Pancreas (tissue), 10 donors: ENCODE results near the gene RBM20. TPM values are rescaled to one million over a fixed set of nuclear protein-coding genes. Genes with fewer than 3 reads are reported as not detected.

Experiments used
- ATAC-seq, 4 donors: fragments of 200-7000 bp; cut with Tn5 transposase; one replicate each; pipeline versions ENCODE4 v1.8.0 to v1.9.1; 2020; ENCODE audit warnings: mild to moderate bottlenecking in 4 of 4, moderate library complexity in 4 of 4
- DNase-seq, 6 donors: peaks; one replicate each; pipeline ENCODE4 v3.0.0-alpha.2; 2020
- FAIRE-seq: peaks from 2 replicates; lab custom pipeline; 2012; peaks lifted over from hg19 to GRCh38; lab: Jason Lieb, UNC
- H3K27ac ChIP-seq, 4 donors: fragments of 200-600 bp; sonication (generic); 1 replicate in 3 of 4; 2 replicates in 1 of 4; pipeline versions ENCODE4 v1.5.0 to v1.8.0; 2020
- H3K27me3 ChIP-seq, 4 donors: fragments of 200-600 bp; one replicate each; pipeline ENCODE4 v1.8.0; 2021
- H3K36me3 ChIP-seq, 3 donors: fragments of 200-600 bp; sonication (generic) in 1 of 3; one replicate each; pipeline versions ENCODE4 v1.5.0 to v1.8.0; 2020 to 2021
- H3K4me1 ChIP-seq, 3 donors: fragments of 200-600 bp; one replicate each; pipeline ENCODE4 v1.8.0; 2021
- H3K4me3 ChIP-seq, 4 donors: fragments of 200-600 bp; sonication (generic) in 2 of 4; one replicate each; pipeline versions ENCODE4 v1.5.0 to v1.8.0; 2020 to 2021
- H3K9me3 ChIP-seq, 4 donors: fragments of 200-600 bp; one replicate each; pipeline ENCODE4 v1.8.0; 2021
- CTCF ChIP-seq, 4 donors: fragments of 200-600 bp; sonication (generic) in 3 of 4; IDR thresholded peaks; one replicate each; pipeline versions ENCODE4 v1.5.0 to v1.8.0; 2021; ENCODE audit warnings: antibody characterized with exemption in 4 of 4
- WGBS, 2 donors: extraction: QIAGEN DNeasy Blood & Tissue Kit; methylation state at CpG; one replicate each; pipeline ENCODE4 v1.1.7; 2013; 5-methylcytosine and 5-hydroxymethylcytosine counted together
- intact Hi-C, 3 donors: fragments of 100-400 bp; cut with DNase I; formaldehyde crosslinking; loops; one replicate each; pipeline versions ENCODE4 v1.11.1 to v1.14.2; 2022
- polyA plus RNA-seq, 2 donors: library from polyadenylated mRNA; stranded (reverse); fragments of 200-250 nt; gene quantifications; one replicate each; pipeline ENCODE4 v1.2.3, GENCODE V29; 2013
- total RNA-seq, 6 donors: library from RNA; stranded (reverse); fragmentation: NEBNext Ultra II Directional in 4 of 6; extraction: Animal tissue kit (Norgen Biotek cat#: 25700) in 4 of 6; gene quantifications; one replicate each; pipeline versions ENCODE4 v1.2.1 to v1.2.4, GENCODE V29; 2021 to 2023
- donor health status: healthy with polysubstance abuse.
- donor health status: DM: no; HTN: no; CAD: no; lungs with moderate emphysema.
- donor health status: DM: no; HTN: no; CAD: no.
- donor health status: control.
- donor health status: control.
- donor health status: Bipolar disorder and iron deficiency.
- donor health status: DM: yes; HTN: yes; CAD: no.
- donor health status: DM: no; HTN: no; CAD: no.
- donor health status: DM: no; HTN: no; CAD: no.
- donor health status: DM: yes; HTN: yes; CAD: no.

RBM20 gene
- total and polyA plus RNA-seq, 8 donors, result 0.79 to 23.6 (median 3.7) TPM

GRCh38 chr10:110642204-110643034 lies 1.7 kb upstream of the RBM20 start:
- no peak overlapping the region for H3K27ac ChIP-seq
- intact Hi-C loops, result no loop called here
- peaks cover 2 to 44% (median 12%) of the 10 kb centered on the region in 4 donors for H3K27me3 ChIP-seq

GRCh38 chr10:110643035-110643652 lies 992 bp upstream of the RBM20 start:
- intact Hi-C loops, result no loop called here
- WGBS, 2 donors, result 9 to 16% methylated on average over 40 of the region's 40 CpGs
- no peaks in the 10 kb centered on the region for H3K9me3 ChIP-seq
- peaks cover 0 to 8% (median 4%) of the 10 kb centered on the region in 3 donors for H3K4me1 ChIP-seq
- peaks cover 2 to 52% (median 15%) of the 10 kb centered on the region in 4 donors for H3K27me3 ChIP-seq
- FAIRE-seq (no peak), DNase-seq (peak in 2 of 6 donors; percentile 16 to 47), ATAC-seq (peak; percentile 21 to 59 (median 52))
- TF ChIP-seq CTCF (IDR thresholded peaks at IDR 0.05), result no peak
- H3K4me3 ChIP-seq, result peak overlapping the region in 3 of 4 donors; percentile 22 to 71 (median 44)
- no peak overlapping the region for H3K27ac ChIP-seq
- H3K36me3 ChIP-seq, result no peaks in the 10 kb centered on the region

More at GRCh38 chr10:110642204-110643034, 1.7 kb upstream of the RBM20 start:
- peaks cover 0 to 8% (median 4%) of the 10 kb centered on the region in 3 donors for H3K4me1 ChIP-seq
- 48 to 62% methylated on average over 14 of the region's 14 CpGs for WGBS, 2 donors
- ATAC-seq (no peak), DNase-seq (no peak), FAIRE-seq (no peak)
- no peak overlapping the region for H3K4me3 ChIP-seq
- TF ChIP-seq CTCF (IDR thresholded peaks at IDR 0.05), result no peak
- H3K9me3 ChIP-seq, result no peaks in the 10 kb centered on the region
- no peaks in the 10 kb centered on the region for H3K36me3 ChIP-seq

GRCh38 chr10:110644598-110645462 lies 694 bp downstream of the RBM20 start:
- H3K4me3 ChIP-seq, result peak overlapping the region in 3 of 4 donors; percentile 22 to 71 (median 44)
- no peak for TF ChIP-seq CTCF (IDR thresholded peaks at IDR 0.05)
- FAIRE-seq (no peak), DNase-seq (no peak), ATAC-seq (no peak)
- no peaks in the 10 kb centered on the region for H3K9me3 ChIP-seq
- WGBS, 2 donors, result 30 to 42% methylated on average over 28 to 31 of the region's 31 CpGs
- H3K36me3 ChIP-seq, result no peaks in the 10 kb centered on the region
- peaks cover 2 to 59% (median 16%) of the 10 kb centered on the region in 4 donors for H3K27me3 ChIP-seq
- peaks cover 0 to 8% (median 4%) of the 10 kb centered on the region in 3 donors for H3K4me1 ChIP-seq
- no peak overlapping the region for H3K27ac ChIP-seq
- intact Hi-C loops, result no loop called here

GRCh38 chr10:110646417-110647135 lies 2.4 kb downstream of the RBM20 start:
- FAIRE-seq (no peak), DNase-seq (no peak), ATAC-seq (no peak)
- Histone ChIP-seq H3K27ac (no peak overlapping the region), H3K36me3 (no peaks in the 10 kb centered on the region), H3K4me1 (peaks cover 0 to 8% (median 4%) of the 10 kb centered on the region in 3 donors), H3K27me3 (peaks cover 2 to 59% (median 16%) of the 10 kb centered on the region in 4 donors), H3K9me3 (no peaks in the 10 kb centered on the region), H3K4me3 (no peak overlapping the region)
- 65 to 75% methylated on average over 13 of the region's 13 CpGs for WGBS, 2 donors
- intact Hi-C loops, result no loop called here
- no peak for TF ChIP-seq CTCF (IDR thresholded peaks at IDR 0.05)
